ENCODE measurements around the gene TPRG1.

The TPRG1 gene

GRCh38 chr3:189286916-189287315, 115.1 kb downstream of the TPRG1 start:
- Histone ChIP-seq H2AFZ (ENCODE audit: low read depth, low read length, severe bottlenecking) (no peak overlapping the region), H3F3A (ENCODE audit: insufficient read depth) (no peaks in the 10 kb centered on the region), H4K20me1 (ENCODE audit: low read depth, low read length) (no peaks in the 10 kb centered on the region), H3K27me3 (ENCODE audit: low read length) (no peaks in the 10 kb centered on the region), H3K9me3 (ENCODE audit: insufficient read depth, low read length) (no peaks in the 10 kb centered on the region), H3K27ac (ENCODE audit: low read depth, low read length) (no peak overlapping the region), H3K4me2 (ENCODE audit: low read depth, low read length, poor library complexity, severe bottlenecking) (no peak overlapping the region), H3K9ac (ENCODE audit: low read length) (no peak overlapping the region), H3K79me2 (ENCODE audit: insufficient read depth, low read length) (no peaks in the 10 kb centered on the region), H3K36me3 (ENCODE audit: low read length) (no peaks in the 10 kb centered on the region), H3K4me3 (ENCODE audit: insufficient read depth, low read length, poor library complexity, severe bottlenecking) (no peak overlapping the region), H3K9me2 (replicated peaks; ENCODE audit: insufficient read depth, low read length) (no peaks in the 10 kb centered on the region)
- TF ChIP-seq EZH2phosphoT487 (conservative IDR thresholded peaks at IDR 0.05; ENCODE audit: low read length) (no peak), CTCF (IDR thresholded peaks at IDR 0.05; ENCODE audit: insufficient read depth, low read length, poor library complexity, severe bottlenecking) (no peak)

DNA sequence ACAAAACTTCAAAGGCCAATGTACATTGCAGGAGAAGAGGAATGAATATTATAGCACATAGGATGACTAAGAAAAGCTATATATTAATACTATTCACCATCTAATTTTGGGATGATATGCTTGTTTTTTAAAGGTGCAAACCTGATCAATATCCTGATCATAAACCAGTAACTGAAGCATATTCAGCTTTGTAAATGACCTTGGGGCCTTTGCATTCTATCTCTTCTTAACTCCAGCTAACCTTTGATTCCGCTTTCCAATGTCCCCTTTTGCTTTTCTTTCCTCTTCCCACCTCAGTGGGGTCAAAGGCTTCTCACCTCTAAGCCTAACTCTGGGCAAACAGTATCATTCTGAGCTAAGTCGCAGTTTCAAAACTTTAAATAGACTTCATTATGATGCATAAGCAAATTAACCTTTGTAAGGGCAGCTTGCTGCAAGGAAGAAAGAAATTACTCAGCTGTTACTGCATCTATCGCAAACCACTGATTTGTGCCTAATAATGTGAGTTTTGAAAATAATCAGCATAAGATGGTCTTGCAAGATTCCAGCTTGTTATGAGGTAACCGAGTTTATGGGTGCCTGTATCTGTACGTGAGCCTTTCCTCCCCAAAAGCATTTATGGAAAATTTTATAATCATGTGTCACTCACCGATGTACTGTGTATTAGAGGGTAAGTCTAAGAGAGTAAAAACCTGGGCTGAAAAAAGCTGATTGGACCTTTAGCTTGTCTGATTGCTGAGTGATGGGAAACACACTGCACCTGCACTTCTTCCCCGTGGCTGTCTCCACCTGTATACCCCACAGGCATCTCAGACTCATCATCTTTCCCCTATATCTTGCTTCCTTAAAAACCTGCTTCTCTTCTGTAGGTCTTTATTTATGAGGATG, 116.8 kb downstream of the TPRG1 start:
- Histone ChIP-seq H3K36me3 (ENCODE audit: low read length) (no peaks in the 10 kb centered on the region), H3K27me3 (ENCODE audit: low read length) (no peaks in the 10 kb centered on the region), H4K20me1 (ENCODE audit: low read depth, low read length) (no peaks in the 10 kb centered on the region), H3K4me2 (ENCODE audit: low read depth, low read length, poor library complexity, severe bottlenecking) (no peak overlapping the region), H2AFZ (ENCODE audit: low read depth, low read length, severe bottlenecking) (no peak overlapping the region), H3K9ac (ENCODE audit: low read length) (no peak overlapping the region), H3K9me3 (ENCODE audit: insufficient read depth, low read length) (no peaks in the 10 kb centered on the region), H3K27ac (ENCODE audit: low read depth, low read length) (no peak overlapping the region), H3K79me2 (ENCODE audit: insufficient read depth, low read length) (no peaks in the 10 kb centered on the region), H3K4me3 (ENCODE audit: insufficient read depth, low read length, poor library complexity, severe bottlenecking) (no peak overlapping the region), H3K9me2 (replicated peaks; ENCODE audit: insufficient read depth, low read length) (no peaks in the 10 kb centered on the region), H3F3A (ENCODE audit: insufficient read depth) (no peaks in the 10 kb centered on the region)
- TF ChIP-seq EZH2phosphoT487 (conservative IDR thresholded peaks at IDR 0.05; ENCODE audit: low read length) = no peak
- no peak for TF ChIP-seq CTCF (IDR thresholded peaks at IDR 0.05; ENCODE audit: insufficient read depth, low read length, poor library complexity, severe bottlenecking)

- Histone ChIP-seq H3K9me3 (ENCODE audit: insufficient read depth, low read length) (no peaks in the 10 kb centered on the region), H3K4me3 (ENCODE audit: insufficient read depth, low read length, poor library complexity, severe bottlenecking) (no peak overlapping the region), H2AFZ (ENCODE audit: low read depth, low read length, severe bottlenecking) (no peak overlapping the region), H3K9me2 (replicated peaks; ENCODE audit: insufficient read depth, low read length) (no peaks in the 10 kb centered on the region), H3K27ac (ENCODE audit: low read depth, low read length) (no peak overlapping the region), H3K36me3 (ENCODE audit: low read length) (no peaks in the 10 kb centered on the region), H3K79me2 (ENCODE audit: insufficient read depth, low read length) (no peaks in the 10 kb centered on the region), H3F3A (ENCODE audit: insufficient read depth) (no peaks in the 10 kb centered on the region), H3K9ac (ENCODE audit: low read length) (no peak overlapping the region), H4K20me1 (ENCODE audit: low read depth, low read length) (no peaks in the 10 kb centered on the region), H3K27me3 (ENCODE audit: low read length) (no peaks in the 10 kb centered on the region), H3K4me2 (ENCODE audit: low read depth, low read length, poor library complexity, severe bottlenecking) (no peak overlapping the region)
- TF ChIP-seq CTCF (IDR thresholded peaks at IDR 0.05; ENCODE audit: insufficient read depth, low read length, poor library complexity, severe bottlenecking) (no peak), EZH2phosphoT487 (conservative IDR thresholded peaks at IDR 0.05; ENCODE audit: low read length) (no peak)
These were observed 117.5 kb downstream of the TPRG1 start for GRCh38 chr3:189289251-189289650.

All from SU-DHL-6 (cell line).